Measurements from ENCODE around the gene TUBGCP3. TPM values are rescaled to one million over a fixed set of nuclear protein-coding genes. Genes with fewer than 3 reads are reported as not detected.
A peak's percentile ranks its signal among the peaks of the same experiment; 100 is the strongest.
"Not testable (repeated sequence)": the region's sequence is repeated elsewhere in the genome, so short reads cannot be mapped to it uniquely, and the experiment has no call there.

The TUBGCP3 gene
- total RNA-seq, 1 experiment from 2014 or later = 14.3 TPM

DNA sequence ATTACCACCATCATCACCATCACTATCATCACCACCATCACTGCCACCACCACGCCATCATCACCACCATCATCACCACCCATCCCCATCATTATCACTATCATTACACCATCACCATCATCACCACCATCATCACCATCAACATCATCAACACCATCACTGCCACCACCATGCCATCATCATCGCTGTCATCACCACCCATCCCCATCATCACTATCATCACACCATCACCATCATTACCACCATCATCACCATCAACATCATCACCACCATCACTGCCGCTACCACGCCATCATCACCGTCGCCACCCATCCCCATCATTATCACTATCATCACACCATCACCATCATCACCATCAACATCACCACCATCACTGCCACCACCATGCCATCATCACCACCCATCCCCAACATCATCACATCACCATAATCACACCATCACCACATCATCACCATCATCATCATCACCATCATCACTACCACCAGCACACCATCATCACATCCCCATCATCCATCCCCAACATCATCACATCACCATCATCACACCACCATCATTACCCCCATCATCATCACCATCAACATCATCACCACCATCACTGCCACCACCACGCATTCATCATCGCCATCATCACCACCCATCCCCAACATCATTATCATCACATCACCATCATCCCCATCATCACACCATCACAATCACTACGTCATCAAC, 61.7 kb downstream of the TUBGCP3 start:
- no peak for DNase-seq (ENCODE audit: low spot score)

DNA sequence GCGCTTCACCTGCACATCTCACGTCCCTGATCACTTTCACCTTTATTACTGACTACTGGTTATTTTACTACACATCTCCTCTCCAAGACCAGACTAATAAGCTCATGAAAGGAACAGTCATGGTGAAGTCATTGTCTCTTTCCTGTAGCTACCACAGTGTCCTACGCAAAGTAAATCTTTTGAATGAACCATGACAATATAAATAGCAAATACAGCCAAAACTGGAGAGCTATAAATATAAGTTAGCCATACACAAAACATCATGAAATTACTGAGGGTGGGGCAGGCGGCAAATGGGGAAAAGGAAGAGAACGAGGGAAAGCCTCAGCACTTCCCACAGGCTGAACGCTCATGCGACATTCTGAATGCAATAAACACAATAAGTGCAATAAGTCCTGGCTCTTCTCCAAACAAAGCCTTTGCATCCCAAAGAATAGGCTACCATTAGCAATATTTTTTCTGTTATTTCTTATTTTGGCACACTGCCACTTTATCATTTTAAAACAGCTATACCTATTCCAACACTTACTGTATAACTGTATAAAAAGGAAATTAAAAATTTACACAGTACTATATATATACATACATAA, 62.5 kb downstream of the TUBGCP3 start:
- peak; percentile 6 for DNase-seq (ENCODE audit: low spot score)

DNA sequence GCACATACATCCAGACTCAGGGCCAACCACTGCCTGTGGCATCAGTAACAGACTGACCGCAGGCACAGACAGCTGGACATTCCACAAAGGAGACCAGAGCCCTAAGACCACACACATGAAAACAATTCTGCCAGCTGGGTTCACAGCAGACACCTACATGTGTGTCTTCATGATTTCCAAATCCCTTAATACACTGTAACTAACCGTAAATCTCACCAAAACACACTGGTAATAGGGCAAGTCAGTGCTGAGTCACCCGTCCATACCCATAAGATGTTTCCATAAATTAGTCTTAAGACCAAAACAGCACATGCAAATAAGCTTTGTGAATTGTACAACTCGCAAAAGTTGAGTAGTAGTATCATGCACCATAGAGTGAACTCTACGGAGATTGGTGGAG, 65.4 kb downstream of the TUBGCP3 start:
- DNase-seq (ENCODE audit: low spot score) = peak; percentile 18

DNA sequence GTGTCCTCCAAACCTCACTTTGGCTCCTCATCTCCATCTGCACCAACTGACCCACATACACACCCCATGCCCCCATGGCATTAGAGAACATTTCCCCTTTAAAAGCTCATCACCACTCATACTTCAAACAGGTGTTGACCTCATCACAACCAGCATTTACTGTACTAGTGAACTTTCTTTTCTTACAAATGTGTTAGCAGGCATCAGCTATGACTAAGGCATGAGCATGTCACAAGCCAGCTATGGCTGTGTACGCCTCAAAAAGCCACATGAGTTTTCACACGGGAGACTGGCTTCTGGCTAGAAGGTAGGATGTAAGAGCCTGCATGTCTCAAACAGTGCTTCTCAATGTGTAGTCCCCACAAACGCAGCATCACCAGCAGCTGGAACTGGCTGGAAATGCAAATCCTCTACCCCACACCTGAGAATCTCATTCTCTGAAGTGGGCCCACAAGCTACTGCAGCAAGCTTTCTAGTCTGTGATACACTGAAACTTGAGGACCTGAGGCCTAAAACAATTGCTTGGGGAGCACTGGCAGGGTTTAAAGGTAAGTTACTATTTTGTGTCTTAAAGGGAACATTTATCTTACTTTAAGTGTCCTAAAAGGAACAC, 66.8 kb downstream of the TUBGCP3 start:
- DNase-seq (ENCODE audit: low spot score) = no peak

DNA sequence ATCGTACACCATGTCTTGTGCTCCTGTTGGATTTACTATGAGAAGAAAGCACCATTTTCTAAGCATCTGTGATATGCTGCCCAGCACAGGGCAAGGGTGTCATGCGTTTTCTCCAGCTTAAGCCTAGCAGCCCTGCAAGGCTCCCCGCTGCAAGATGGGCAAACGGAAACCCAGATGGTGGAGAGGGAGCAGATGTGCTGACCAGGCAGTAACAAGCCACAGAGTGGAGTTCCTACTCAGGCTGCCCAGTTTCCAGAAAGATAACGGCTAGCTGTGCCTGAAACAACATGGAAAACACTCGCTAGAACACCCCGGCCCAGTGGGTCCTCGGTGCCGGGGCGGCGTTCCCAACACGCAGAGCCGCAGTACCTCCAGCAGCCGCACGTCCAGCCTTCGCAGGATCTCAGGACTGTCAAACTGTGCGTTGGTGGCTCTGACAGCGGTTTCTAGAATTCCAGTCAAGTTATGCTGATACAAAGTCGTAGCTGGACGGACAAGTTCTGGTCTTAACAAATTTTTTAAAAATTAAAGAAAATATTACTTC, 68.4 kb downstream of the TUBGCP3 start:
- no peak for DNase-seq (ENCODE audit: low spot score)

DNA sequence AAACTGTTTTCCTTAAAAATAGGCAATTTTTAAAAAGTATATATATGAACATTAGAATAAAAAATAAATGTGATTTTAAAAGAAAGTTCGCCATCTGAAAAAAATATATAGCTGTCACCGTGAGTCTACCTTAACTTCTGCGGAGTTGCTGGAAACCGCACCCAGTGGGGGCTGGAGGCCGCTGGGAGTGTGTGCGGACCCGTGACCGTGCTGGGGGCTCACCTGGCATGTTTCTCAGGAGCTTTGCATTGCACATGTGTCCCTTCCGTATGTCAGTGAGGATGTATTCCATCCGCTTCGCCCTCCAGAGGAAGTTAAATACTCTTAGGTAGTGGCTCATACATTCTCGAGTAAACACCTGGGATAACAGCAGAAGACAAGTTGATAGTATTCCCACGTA, 71.7 kb downstream of the TUBGCP3 start:
- DNase-seq (ENCODE audit: low spot score) = no peak

DNA sequence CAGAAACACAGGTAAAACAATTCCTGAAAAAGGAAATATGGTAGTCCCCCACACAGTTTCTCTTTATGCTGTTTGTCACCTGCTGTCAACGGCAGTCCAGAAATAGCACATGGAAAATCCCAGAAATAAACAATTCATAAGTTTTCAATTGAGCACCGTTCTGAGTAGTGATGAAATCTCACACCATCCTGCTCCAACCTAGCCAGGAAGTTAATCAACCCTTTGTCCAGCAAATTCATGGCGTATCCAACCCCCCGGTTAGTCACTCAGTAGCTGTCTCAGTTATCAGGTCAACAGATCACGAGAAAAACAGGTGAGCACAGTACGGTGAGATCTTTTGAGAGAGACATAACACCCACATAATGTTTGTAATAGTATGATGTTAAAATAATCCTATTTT, 74.2 kb downstream of the TUBGCP3 start:
- no peak for DNase-seq (ENCODE audit: low spot score)

DNA sequence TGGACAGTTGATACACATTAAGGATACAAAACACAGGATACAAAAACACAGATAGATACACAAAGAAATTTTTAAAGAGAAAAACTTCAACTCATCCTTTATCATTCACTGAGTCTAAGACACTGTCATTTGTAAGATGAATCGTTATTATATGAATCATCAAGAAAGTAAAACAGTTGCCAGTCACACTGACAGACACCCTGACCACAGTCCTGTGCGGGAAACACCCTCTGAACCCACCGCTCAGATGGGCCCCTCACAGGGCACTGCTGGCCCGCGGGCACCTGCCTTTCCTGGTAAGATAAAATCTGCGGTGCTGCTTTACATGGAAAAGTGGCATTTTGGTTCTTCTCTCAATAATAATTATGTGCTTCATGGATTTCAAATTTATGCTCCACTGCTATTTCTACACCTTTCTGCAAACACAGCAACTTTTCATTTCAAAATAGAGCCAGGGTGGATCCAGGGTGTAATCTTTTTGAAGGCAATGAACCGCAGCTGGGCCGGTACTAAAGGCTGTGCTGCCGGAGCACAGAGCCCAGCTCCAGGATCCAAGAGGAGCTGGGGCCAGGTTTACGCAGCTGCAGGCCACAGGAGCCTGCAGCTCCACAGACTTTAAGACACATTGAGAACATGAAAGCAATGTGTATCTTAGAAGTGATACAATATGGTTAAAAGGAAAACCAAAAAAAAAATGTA, 76.8 kb downstream of the TUBGCP3 start:
- no peak for DNase-seq (ENCODE audit: low spot score)

DNA sequence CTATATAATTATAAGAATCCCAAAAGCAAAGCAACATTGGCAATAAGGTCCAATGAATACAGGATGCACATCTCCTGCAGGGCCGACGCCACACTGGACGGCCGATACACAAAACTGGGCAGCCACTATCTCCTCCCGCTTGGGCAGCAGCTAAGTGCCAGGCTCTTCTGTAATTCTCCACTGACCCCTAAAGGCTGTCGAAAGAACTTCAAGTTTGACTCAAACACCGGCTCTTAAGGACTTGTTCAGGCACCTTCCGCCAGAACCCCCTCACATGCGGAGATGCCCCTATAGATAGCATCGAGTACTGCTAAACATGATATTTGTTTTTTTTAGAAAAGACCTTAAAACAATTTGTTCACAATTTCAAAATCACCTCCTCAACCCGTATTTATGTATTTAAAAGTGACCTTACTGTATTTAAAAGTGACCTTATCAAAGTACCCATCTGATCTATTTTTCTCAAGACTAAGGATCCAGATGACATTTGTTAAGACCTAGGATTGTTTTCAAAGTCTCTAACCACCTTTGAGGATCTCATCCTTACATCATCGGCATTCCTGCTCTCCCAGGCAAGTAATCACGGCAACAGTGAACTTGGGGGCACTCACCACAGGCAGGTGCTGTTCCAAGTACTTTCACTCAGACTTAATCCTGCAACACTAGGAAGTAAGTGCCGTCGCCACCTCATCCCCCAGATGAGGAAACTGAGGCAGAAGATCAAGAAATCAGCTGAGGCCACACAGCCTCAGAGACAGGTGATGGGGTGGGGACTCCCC, 77.8 kb downstream of the TUBGCP3 start:
- DNase-seq (ENCODE audit: low spot score) = peak; percentile 53

DNA sequence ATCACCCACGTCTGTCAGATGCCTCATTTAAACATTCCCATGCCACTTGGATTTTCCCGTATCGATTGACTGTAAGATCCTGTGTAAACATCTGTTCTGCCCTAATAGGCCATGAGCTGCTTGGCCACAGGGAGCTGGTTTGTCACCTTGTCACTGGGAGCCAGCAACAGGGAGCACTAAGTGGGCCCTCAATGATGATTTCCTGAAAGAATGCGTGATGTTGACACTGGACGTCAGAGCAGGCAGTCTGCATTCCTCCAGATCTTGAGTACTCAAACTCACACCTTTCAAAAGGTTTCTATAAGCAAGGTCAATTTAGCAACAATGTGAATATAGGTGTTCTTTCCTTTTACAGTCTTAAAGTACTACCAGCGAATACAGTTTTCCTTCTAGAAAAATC, 78.8 kb downstream of the TUBGCP3 start:
- DNase-seq (ENCODE audit: low spot score) = no peak

DNA sequence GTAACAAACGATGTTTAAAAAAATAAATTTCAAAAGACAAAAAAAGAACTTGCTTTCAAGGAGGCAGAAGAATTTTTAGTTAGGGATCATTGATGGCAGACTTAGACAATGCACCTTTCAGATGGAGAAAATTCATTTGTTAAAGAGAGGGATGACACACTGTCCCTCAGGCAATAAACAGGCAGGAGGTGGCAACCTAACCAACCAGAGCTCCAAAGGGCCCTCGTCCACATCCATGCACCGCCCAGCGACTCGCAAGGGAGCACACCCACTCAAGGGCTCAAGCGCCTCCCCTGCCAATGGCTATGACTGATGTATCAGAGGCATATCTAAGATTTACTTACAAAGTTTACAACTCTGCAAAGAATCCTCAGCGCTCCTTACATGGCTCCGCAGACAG, 81.9 kb downstream of the TUBGCP3 start:
- DNase-seq (ENCODE audit: low spot score) = no peak

DNA sequence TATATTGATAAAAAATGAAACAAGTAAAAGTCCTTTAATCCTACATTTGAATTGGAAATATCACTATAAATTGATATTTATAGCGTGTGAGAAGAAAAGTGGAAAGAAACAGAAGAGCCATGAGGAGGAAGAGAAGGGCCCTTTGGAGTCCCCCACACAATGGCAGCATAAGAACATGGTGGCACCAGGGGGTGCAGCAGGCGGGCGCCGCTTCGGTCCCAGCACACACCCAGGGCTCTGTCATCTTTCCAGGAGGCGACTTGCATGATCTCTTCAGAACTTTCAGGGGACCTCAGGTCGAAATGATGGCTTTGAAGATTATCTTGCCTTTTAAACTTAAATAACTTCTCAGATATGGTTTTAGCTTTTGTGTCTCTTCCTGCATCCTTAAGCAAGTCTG, 91.8 kb downstream of the TUBGCP3 start:
- no peak for DNase-seq (ENCODE audit: low spot score)

DNA sequence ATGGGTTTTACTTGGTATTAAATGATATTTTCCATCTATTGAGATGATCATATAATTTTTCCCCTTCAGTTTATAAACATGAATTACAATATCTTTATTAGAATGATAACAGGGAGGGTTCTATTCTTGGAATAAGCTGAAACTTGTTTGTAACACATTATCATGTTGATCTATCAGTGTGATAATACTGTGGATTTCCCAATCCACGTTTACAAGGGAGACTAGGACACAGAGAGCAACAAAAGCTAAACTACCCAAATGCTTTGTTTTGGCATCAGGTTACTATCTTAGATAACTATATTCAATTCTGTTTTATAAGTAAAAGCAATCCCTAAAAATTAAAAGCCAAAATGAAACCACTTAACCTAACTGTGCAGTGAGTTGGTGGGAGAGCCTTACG, 92.5 kb downstream of the TUBGCP3 start:
- no peak for DNase-seq (ENCODE audit: low spot score)

DNA sequence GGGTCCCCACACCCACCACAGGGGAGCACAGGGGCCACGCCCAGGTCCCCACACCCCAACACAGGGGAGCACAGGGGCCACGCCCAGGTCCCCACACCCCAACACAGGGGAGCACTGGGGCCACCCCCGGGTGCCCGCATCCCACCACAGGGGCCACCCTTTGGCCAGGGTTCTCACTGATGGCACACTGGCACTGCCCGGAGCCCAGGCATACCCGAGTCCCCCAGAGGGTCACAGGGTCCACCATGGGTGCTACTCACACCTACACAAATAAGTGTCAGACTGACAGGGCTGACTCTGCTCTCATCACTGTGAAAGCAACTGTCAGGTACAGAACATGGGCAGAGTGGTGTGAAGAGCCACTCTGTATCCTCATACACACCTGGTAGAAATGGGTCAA, 98.8 kb downstream of the TUBGCP3 start:
- no peak for DNase-seq (ENCODE audit: low spot score)

DNA sequence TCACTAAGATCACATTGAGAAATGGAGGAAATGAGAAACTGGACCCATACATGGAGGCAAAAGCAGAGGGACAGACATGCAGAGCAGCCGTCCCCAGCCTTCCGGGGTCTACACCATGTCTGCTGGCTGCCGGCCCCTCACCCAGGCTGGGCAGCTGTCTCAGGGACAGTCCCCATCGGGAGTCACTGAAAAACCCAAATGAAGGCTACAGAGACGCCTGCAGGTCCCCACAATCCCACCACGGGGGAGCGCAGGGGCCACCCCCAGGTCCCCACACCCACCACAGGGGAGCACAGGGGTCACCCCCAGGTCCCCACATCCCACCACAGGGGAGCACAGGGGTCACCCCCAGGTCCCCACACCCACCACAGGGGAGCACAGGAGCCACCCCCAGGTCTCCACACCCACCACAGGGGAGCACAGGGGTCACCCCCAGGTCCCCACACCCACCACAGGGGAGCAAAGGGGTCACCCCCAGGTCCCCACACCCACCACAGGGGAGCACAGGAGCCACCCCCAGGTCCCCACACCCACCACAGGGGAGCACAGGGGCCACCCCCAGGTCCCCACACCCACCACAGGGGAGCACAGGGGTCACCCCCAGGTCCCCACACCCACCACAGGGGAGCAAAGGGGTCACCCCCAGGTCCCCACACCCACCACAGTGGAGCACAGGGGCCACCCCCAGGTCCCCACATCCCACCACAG, 99.5 kb downstream of the TUBGCP3 start:
- DNase-seq (ENCODE audit: low spot score) = not testable (repeated sequence)

DNA sequence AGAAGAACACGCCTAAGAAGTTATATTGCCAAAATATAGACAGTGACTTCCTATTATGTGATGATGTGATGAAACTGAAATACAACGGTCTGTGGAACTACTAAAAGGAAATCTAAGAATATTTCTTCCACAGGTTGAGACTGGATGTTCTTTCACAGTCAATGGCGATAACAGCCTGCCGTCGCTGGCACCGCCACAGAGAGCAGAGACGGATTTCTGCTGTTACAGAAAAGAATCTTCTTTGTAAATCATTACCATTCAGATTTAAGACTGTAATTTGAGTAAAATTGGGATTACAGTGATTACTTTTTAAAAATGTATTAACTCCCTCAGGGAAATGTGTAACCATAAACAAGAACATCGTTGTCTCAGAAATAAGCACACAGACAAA, 100.8 kb downstream of the TUBGCP3 start:
- DNase-seq (ENCODE audit: low spot score) = no peak

DNA sequence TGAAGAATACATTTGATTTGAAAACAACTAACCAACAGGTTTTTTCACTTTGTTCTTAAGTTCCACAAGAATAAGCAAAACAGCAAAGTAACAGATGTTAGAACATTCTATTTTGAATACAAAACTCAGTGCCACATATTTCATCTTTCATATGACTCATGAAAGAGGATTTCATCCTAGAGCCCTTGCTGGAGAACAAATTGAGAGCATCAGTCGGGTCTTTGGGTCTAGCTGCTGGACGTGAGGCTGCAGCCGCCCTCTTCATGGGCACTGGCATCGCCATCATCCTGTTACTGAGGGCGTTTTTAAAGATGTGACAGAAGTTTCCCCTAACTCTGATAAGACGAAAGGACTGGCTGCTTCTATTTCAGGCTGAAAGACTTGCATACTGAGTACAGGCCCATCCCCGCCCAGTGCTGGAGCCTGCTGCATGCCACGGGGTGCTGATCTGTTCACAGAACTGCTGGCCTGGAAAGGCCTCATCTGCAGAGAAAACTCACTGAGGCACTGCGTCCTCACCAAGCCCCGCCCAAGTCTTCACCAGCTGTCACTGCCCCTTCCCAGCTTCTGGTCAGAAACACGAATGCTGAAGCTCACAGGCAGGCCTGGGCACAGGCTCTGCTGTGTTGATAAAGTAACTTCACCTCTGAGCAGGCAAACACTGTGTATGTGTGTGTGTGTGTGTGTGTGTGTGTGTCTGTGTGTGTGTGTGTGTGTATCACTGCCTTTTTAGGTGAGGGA, 101.4 kb downstream of the TUBGCP3 start:
- no peak for DNase-seq (ENCODE audit: low spot score)

DNA sequence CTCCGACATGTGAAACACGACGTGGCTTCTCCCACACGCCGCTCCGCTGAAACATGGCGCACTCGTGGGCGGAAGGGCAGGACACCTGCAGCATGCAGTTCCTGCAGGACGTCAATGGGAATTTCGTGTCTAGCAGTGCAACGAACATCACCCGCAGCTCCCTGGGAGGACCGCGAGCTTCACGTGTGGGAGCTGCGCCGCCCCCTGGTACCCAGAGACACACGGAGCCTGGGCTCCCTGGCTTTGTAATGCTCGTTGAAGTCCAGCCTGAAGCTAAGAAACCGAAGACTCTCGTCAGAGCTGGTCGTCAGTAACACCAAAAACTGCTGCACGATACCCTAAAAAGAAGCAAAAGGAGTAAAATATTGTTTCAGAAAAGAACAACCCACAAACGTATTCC, 102.1 kb downstream of the TUBGCP3 start:
- DNase-seq (ENCODE audit: low spot score) = not testable (repeated sequence)

DNA sequence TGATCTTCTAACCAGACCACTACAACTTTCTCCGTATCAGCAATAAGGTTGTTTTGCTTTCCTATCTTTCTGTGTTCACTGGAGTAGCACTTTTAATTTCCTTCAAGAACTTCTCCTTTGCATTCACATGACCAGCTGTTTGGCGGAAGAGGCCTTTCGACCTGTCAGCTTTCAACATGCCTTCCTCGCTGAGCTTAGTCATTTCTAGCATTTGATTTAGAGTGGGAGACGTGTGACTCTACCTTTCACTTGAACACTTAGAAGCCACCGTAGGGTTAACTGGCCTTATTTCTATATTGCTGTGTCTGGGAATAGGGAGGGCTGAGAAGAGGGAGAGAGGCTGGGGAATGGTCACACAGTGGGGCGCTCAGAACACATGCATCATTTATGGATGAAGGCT, 104.7 kb downstream of the TUBGCP3 start:
- no peak for DNase-seq (ENCODE audit: low spot score)

DNA sequence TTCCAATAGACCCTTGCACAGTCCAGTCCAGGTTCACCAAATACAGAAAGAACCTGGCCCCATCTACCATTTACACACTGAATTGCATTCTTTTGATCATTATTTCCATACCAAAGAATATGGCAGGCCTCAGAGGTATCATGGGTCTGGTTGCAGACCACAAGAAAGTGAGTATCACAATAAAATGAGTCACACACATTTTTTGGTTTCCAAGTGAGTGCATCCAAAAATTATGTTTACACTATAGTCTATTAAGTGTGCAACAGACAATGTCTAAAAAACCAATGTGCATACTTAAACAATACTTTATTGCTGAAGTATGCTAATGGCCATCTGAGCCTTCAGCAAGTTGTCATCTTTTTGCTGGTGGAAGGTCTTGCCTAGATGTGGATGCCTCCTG, 106.5 kb downstream of the TUBGCP3 start:
- DNase-seq (ENCODE audit: low spot score) = no peak
